ENCODE measurements around the gene THOC3.
"Not testable (repeated sequence)": the region's sequence is repeated elsewhere in the genome, so short reads cannot be mapped to it uniquely, and the experiment has no call there.

THOC3 gene

DNA sequence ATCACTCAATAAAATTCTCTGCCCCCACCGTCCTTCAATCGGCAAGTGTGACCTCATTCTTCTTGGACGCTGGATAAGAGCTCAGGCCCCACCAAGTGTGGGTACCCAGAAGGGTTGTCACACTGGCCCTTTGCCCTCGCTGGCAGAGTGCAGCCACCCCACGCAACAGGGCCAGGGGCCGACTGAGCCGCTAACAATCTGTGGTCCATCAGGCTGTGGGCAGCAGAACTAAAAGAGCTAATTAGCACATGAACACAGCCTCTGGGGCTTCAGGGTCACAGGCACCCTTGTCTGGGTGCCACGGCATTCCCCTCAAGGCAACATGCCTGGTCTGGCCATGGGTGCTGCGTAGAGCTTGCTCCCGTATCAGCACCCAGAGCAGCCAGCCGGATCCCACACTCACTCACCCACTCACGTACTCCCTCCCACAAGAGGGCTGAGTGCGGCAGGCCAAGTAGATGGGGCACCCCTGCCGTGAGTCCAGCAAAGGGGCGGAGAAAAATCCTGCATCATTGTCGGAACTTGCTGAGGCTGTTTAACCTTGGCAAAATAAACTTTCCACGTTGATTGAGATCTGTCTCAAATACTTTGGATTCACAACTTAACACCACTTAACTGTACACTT is 11.4 kb upstream of the THOC3 start:
- H3K4me1 ChIP-seq (ENCODE audit: control insufficient read depth in 1 of 2, insufficient read depth in 2 of 2, low read length in 2 of 2); H3K4me3 ChIP-seq (ENCODE audit: low read depth in 1 of 2, low read length in 2 of 2); H3K36me3 ChIP-seq (ENCODE audit: control insufficient read depth in 1 of 2, insufficient read depth in 2 of 2, low read length in 2 of 2); H3K27ac ChIP-seq (ENCODE audit: low read depth, low read length); H3K9ac ChIP-seq (ENCODE audit: low read depth in 1 of 2, low read length in 2 of 2); H3K27me3 ChIP-seq (ENCODE audit: control insufficient read depth in 1 of 2, insufficient read depth in 2 of 2, low read length in 2 of 2); H3K9me3 ChIP-seq (ENCODE audit: control insufficient read depth in 1 of 2, low read length in 2 of 2): not testable (repeated sequence)

- not testable (repeated sequence) for H3K36me3 ChIP-seq (ENCODE audit: control insufficient read depth in 1 of 2, insufficient read depth in 2 of 2, low read length in 2 of 2); H3K4me1 ChIP-seq (ENCODE audit: control insufficient read depth in 1 of 2, insufficient read depth in 2 of 2, low read length in 2 of 2); H3K9ac ChIP-seq (ENCODE audit: low read depth in 1 of 2, low read length in 2 of 2); H3K9me3 ChIP-seq (ENCODE audit: control insufficient read depth in 1 of 2, low read length in 2 of 2); H3K27ac ChIP-seq (ENCODE audit: low read depth, low read length); H3K27me3 ChIP-seq (ENCODE audit: control insufficient read depth in 1 of 2, insufficient read depth in 2 of 2, low read length in 2 of 2)
- peak overlapping the region; percentile 43 to 48 for H3K4me3 ChIP-seq (ENCODE audit: low read depth in 1 of 2, low read length in 2 of 2)
These were observed 266 bp upstream of the THOC3 start for GRCh38 chr5:175968381-175968780.

- H3K4me3 ChIP-seq (ENCODE audit: low read depth in 1 of 2, low read length in 2 of 2); H3K27me3 ChIP-seq (ENCODE audit: control insufficient read depth in 1 of 2, insufficient read depth in 2 of 2, low read length in 2 of 2); H3K4me1 ChIP-seq (ENCODE audit: control insufficient read depth in 1 of 2, insufficient read depth in 2 of 2, low read length in 2 of 2); H3K36me3 ChIP-seq (ENCODE audit: control insufficient read depth in 1 of 2, insufficient read depth in 2 of 2, low read length in 2 of 2); H3K27ac ChIP-seq (ENCODE audit: low read depth, low read length); H3K9me3 ChIP-seq (ENCODE audit: control insufficient read depth in 1 of 2, low read length in 2 of 2); H3K9ac ChIP-seq (ENCODE audit: low read depth in 1 of 2, low read length in 2 of 2): not testable (repeated sequence)
These were observed 5.8 kb downstream of the THOC3 start for GRCh38 chr5:175962329-175962728.

GRCh38 chr5:175960228-175960627 is 7.9 kb downstream of the THOC3 start:
- not testable (repeated sequence) for H3K36me3 ChIP-seq (ENCODE audit: control insufficient read depth in 1 of 2, insufficient read depth in 2 of 2, low read length in 2 of 2); H3K27me3 ChIP-seq (ENCODE audit: control insufficient read depth in 1 of 2, insufficient read depth in 2 of 2, low read length in 2 of 2); H3K4me1 ChIP-seq (ENCODE audit: control insufficient read depth in 1 of 2, insufficient read depth in 2 of 2, low read length in 2 of 2); H3K4me3 ChIP-seq (ENCODE audit: low read depth in 1 of 2, low read length in 2 of 2); H3K27ac ChIP-seq (ENCODE audit: low read depth, low read length); H3K9me3 ChIP-seq (ENCODE audit: control insufficient read depth in 1 of 2, low read length in 2 of 2); H3K9ac ChIP-seq (ENCODE audit: low read depth in 1 of 2, low read length in 2 of 2)

DNA sequence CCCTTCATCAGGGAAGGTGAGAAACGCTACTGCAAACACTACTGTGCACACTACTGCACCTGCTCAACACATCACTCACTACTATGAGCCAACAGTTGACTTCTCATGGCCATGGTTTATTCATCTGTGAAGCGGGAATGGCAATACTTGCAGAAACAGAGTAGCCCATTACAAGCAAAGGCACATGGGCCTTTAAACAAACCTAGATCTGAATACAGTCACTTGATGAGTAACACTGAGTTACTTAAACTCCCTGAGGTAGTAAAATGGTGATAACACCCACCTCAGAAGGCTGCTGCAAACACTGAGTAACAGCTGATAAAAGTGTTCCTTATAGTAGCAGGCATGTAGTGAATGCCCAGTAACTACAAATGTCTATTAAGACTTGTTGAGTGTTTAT is 9.6 kb downstream of the THOC3 start:
- H3K27me3 ChIP-seq (ENCODE audit: control insufficient read depth in 1 of 2, insufficient read depth in 2 of 2, low read length in 2 of 2); H3K9ac ChIP-seq (ENCODE audit: low read depth in 1 of 2, low read length in 2 of 2); H3K27ac ChIP-seq (ENCODE audit: low read depth, low read length); H3K4me1 ChIP-seq (ENCODE audit: control insufficient read depth in 1 of 2, insufficient read depth in 2 of 2, low read length in 2 of 2); H3K4me3 ChIP-seq (ENCODE audit: low read depth in 1 of 2, low read length in 2 of 2); H3K9me3 ChIP-seq (ENCODE audit: control insufficient read depth in 1 of 2, low read length in 2 of 2); H3K36me3 ChIP-seq (ENCODE audit: control insufficient read depth in 1 of 2, insufficient read depth in 2 of 2, low read length in 2 of 2): not testable (repeated sequence)

GRCh38 chr5:175954107-175954506 is 14.0 kb downstream of the THOC3 start:
- H3K9me3 ChIP-seq (ENCODE audit: control insufficient read depth in 1 of 2, low read length in 2 of 2); H3K27ac ChIP-seq (ENCODE audit: low read depth, low read length); H3K4me1 ChIP-seq (ENCODE audit: control insufficient read depth in 1 of 2, insufficient read depth in 2 of 2, low read length in 2 of 2); H3K36me3 ChIP-seq (ENCODE audit: control insufficient read depth in 1 of 2, insufficient read depth in 2 of 2, low read length in 2 of 2); H3K9ac ChIP-seq (ENCODE audit: low read depth in 1 of 2, low read length in 2 of 2); H3K27me3 ChIP-seq (ENCODE audit: control insufficient read depth in 1 of 2, insufficient read depth in 2 of 2, low read length in 2 of 2); H3K4me3 ChIP-seq (ENCODE audit: low read depth in 1 of 2, low read length in 2 of 2): not testable (repeated sequence)

- not testable (repeated sequence) for H3K27ac ChIP-seq (ENCODE audit: low read depth, low read length); H3K4me3 ChIP-seq (ENCODE audit: low read depth in 1 of 2, low read length in 2 of 2); H3K4me1 ChIP-seq (ENCODE audit: control insufficient read depth in 1 of 2, insufficient read depth in 2 of 2, low read length in 2 of 2); H3K9ac ChIP-seq (ENCODE audit: low read depth in 1 of 2, low read length in 2 of 2); H3K36me3 ChIP-seq (ENCODE audit: control insufficient read depth in 1 of 2, insufficient read depth in 2 of 2, low read length in 2 of 2); H3K9me3 ChIP-seq (ENCODE audit: control insufficient read depth in 1 of 2, low read length in 2 of 2); H3K27me3 ChIP-seq (ENCODE audit: control insufficient read depth in 1 of 2, insufficient read depth in 2 of 2, low read length in 2 of 2)
These were observed 15.3 kb downstream of the THOC3 start for GRCh38 chr5:175952810-175953209.

GRCh38 chr5:175951339-175951969 is 16.7 kb downstream of the THOC3 start:
- H3K4me1 ChIP-seq (ENCODE audit: control insufficient read depth in 1 of 2, insufficient read depth in 2 of 2, low read length in 2 of 2); H3K27me3 ChIP-seq (ENCODE audit: control insufficient read depth in 1 of 2, insufficient read depth in 2 of 2, low read length in 2 of 2); H3K27ac ChIP-seq (ENCODE audit: low read depth, low read length); H3K4me3 ChIP-seq (ENCODE audit: low read depth in 1 of 2, low read length in 2 of 2); H3K36me3 ChIP-seq (ENCODE audit: control insufficient read depth in 1 of 2, insufficient read depth in 2 of 2, low read length in 2 of 2); H3K9me3 ChIP-seq (ENCODE audit: control insufficient read depth in 1 of 2, low read length in 2 of 2); H3K9ac ChIP-seq (ENCODE audit: low read depth in 1 of 2, low read length in 2 of 2): not testable (repeated sequence)

DNA sequence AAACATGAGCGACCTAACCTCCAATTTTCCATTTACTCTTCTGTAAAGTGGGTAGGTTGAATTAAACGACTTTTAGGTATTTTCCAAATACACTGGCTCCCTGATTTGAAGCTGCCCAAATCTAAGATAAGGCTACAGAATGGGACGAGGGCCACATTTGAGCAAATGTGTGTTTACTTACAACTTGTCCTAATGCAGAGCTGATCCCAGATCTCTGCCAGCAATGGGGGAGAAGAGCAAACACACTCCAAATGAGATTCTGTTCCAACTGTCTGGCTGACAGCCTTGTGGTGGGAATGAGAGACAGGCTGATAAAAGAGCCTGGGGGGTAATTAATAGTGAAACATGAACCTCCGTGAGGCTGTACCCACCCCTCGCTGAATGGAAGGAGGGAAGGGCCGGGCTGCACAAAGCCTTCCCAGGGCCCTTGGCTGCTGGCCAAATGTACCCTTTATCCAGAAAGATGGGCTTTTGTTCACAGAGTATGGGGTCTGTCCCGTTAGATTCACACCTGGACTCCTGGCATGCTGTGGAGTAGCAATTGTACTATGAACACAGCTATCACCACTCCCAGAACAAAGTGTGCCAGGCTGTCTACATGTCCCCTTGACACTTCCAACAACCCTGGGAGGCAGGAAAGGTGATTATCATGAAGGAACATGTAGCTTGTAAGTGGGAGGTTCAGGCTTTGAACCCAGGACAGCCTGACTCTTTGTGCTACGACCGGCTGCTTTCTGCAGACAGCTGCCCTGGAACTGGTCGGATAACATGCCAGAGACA is 19.6 kb downstream of the THOC3 start:
- H3K36me3 ChIP-seq (ENCODE audit: control insufficient read depth in 1 of 2, insufficient read depth in 2 of 2, low read length in 2 of 2); H3K4me3 ChIP-seq (ENCODE audit: low read depth in 1 of 2, low read length in 2 of 2); H3K27me3 ChIP-seq (ENCODE audit: control insufficient read depth in 1 of 2, insufficient read depth in 2 of 2, low read length in 2 of 2); H3K4me1 ChIP-seq (ENCODE audit: control insufficient read depth in 1 of 2, insufficient read depth in 2 of 2, low read length in 2 of 2); H3K9ac ChIP-seq (ENCODE audit: low read depth in 1 of 2, low read length in 2 of 2); H3K27ac ChIP-seq (ENCODE audit: low read depth, low read length); H3K9me3 ChIP-seq (ENCODE audit: control insufficient read depth in 1 of 2, low read length in 2 of 2): not testable (repeated sequence)

GRCh38 chr5:175943253-175943652 is 24.9 kb downstream of the THOC3 start:
- H3K27me3 ChIP-seq (ENCODE audit: control insufficient read depth in 1 of 2, insufficient read depth in 2 of 2, low read length in 2 of 2); H3K9ac ChIP-seq (ENCODE audit: low read depth in 1 of 2, low read length in 2 of 2): not testable (repeated sequence)

More at GRCh38 chr5:175943253-175943652, 24.9 kb downstream of the THOC3 start:
- H3K4me1 ChIP-seq (ENCODE audit: control insufficient read depth in 1 of 2, insufficient read depth in 2 of 2, low read length in 2 of 2); H3K27ac ChIP-seq (ENCODE audit: low read depth, low read length); H3K36me3 ChIP-seq (ENCODE audit: control insufficient read depth in 1 of 2, insufficient read depth in 2 of 2, low read length in 2 of 2); H3K4me3 ChIP-seq (ENCODE audit: low read depth in 1 of 2, low read length in 2 of 2); H3K9me3 ChIP-seq (ENCODE audit: control insufficient read depth in 1 of 2, low read length in 2 of 2): not testable (repeated sequence)
